Activated CD4-positive, alpha-beta T cell treated with anti-CD3 and anti-CD28 coated beads, Interleukin-2, amount 10 ng/mL, durations not matched to agents 7 days and 5 days (primary cell): ENCODE measurements around the gene SPINK7. TPM values are rescaled to one million over a fixed set of nuclear protein-coding genes. Genes with fewer than 3 reads are reported as not detected.

Source experiments
- total RNA-seq, 2 experiments: library from RNA; stranded (reverse); gene quantifications; one replicate each; pipeline ENCODE4 v1.2.3, GENCODE V29; 2021

Gene SPINK7
- total RNA-seq, 2 experiments from 2014 or later, result not detected

Other genes with a start within 250 kb of the SPINK7 start
- gene SPINK5, start 248.4 kb upstream of the SPINK7 start, total RNA-seq, result not detected
- gene SPINK14, start 143.9 kb upstream of the SPINK7 start, total RNA-seq, result not detected
- not detected for gene SPINK6, start 109.4 kb upstream of the SPINK7 start, total RNA-seq
- gene MARCOL, start 73.9 kb upstream of the SPINK7 start, total RNA-seq, result not detected
- not detected for gene SPINK13, start 43.6 kb upstream of the SPINK7 start, total RNA-seq
- gene SPINK9, start 23.1 kb downstream of the SPINK7 start, total RNA-seq, result not detected
- gene FBXO38, start 71.5 kb downstream of the SPINK7 start, total RNA-seq, result 10 to 100 TPM; 48.5 to 53.1 TPM